HepG2 (cell line): Measurements from ENCODE around the gene SAMD4A. TPM values are rescaled to one million over a fixed set of nuclear protein-coding genes. Genes with fewer than 3 reads are reported as not detected.

ENCODE experiments used
- AGO2 ChIP-seq: fragments of 200-400 bp; formaldehyde crosslinking; optimal IDR thresholded peaks from 2 replicates; pipeline ENCODE3; 2017; ENCODE audit warnings: mild to moderate bottlenecking, low read depth, low read length, moderate library complexity
- AHR ChIP-seq: IDR thresholded peaks from 2 replicates; pipeline ENCODE4 v1.6.1; 2018; ENCODE audit warnings: missing genetic modification reagents, missing compliant biosample characterization
- ESRRA ChIP-seq: sonication (generic); formaldehyde crosslinking; IDR thresholded peaks from 2 replicates; pipeline ENCODE4 v1.5.1; 2020; ENCODE audit warnings: mild to moderate bottlenecking, low read depth, missing genetic modification reagents
- FOXP1 ChIP-seq, 2 experiments: fragments of 450-650 bp in 1 of 2; IDR thresholded peaks; 2 replicates each; pipeline ENCODE4 v1.6.1; 2017 to 2018; ENCODE audit warnings: antibody characterized with exemption in 1 of 2
- FOXP4 ChIP-seq: sonication (generic); formaldehyde crosslinking; IDR thresholded peaks from 2 replicates; pipeline ENCODE4 v1.4.0; 2020; ENCODE audit warnings: missing genetic modification reagents
- HOXA9 ChIP-seq: sonication (generic); formaldehyde crosslinking; IDR thresholded peaks from 2 replicates; pipeline ENCODE4 v1.8.1; 2022; ENCODE audit warnings: missing genetic modification reagents, mild to moderate bottlenecking, moderate library complexity, borderline replicate concordance
- JUN ChIP-seq: sonication (generic); formaldehyde crosslinking; IDR thresholded peaks from 2 replicates; pipeline ENCODE4 v1.4.0; 2020; ENCODE audit warnings: mild to moderate bottlenecking, missing genetic modification reagents
- MAFK ChIP-seq, 2 experiments: IDR thresholded peaks in 1 of 2; conservative IDR thresholded peaks in 1 of 2; 2 replicates each; pipeline ENCODE4 v1.6.1; 2011; ENCODE audit warnings: improper control_type of control experiment in 2 of 2, low read length in 2 of 2
- MBNL3 ChIP-seq: fragments of 250-450 bp; sonication (Bioruptor Pico); conservative IDR thresholded peaks from 2 replicates; pipeline ENCODE4 v1.8.0; 2022; ENCODE audit warnings: mild to moderate bottlenecking, inconsistent platforms
- MIXL1 ChIP-seq: IDR thresholded peaks from 2 replicates; pipeline ENCODE4 v1.6.1; 2016
- NFAT5 ChIP-seq: sonication (generic); formaldehyde crosslinking; IDR thresholded peaks from 2 replicates; pipeline ENCODE4 v1.4.0; 2020; ENCODE audit warnings: missing genetic modification reagents
- NFATC3 ChIP-seq: sonication (generic); formaldehyde crosslinking; IDR thresholded peaks from 2 replicates; pipeline ENCODE4 v1.5.1; 2020; ENCODE audit warnings: mild to moderate bottlenecking, missing genetic modification reagents
- NR3C1 ChIP-seq: sonication (generic); formaldehyde crosslinking; IDR thresholded peaks from 2 replicates; pipeline ENCODE4 v1.4.0; 2020; ENCODE audit warnings: missing genetic modification reagents
- POLR2G ChIP-seq: fragments of 200-400 bp; formaldehyde crosslinking; IDR thresholded peaks from 2 replicates; pipeline ENCODE4 v1.6.1; 2018; ENCODE audit warnings: mild to moderate bottlenecking, low read depth, low read length, moderate library complexity
- RBM22 ChIP-seq: fragments of 200-400 bp; formaldehyde crosslinking; optimal IDR thresholded peaks from 2 replicates; pipeline ENCODE3; 2017; ENCODE audit warnings: mild to moderate bottlenecking, low read length, moderate library complexity
- SPEN ChIP-seq: sonication (generic); formaldehyde crosslinking; IDR thresholded peaks from 2 replicates; pipeline ENCODE4 v1.5.1; 2020; ENCODE audit warnings: low read depth, mild to moderate bottlenecking, missing genetic modification reagents
- SSRP1 ChIP-seq: IDR thresholded peaks from 2 replicates; pipeline ENCODE4 v1.6.1; 2016; ENCODE audit warnings: control low read depth
- YEATS4 ChIP-seq: sonication (generic); formaldehyde crosslinking; IDR thresholded peaks from 2 replicates; pipeline ENCODE4 v1.4.0; 2020; ENCODE audit warnings: missing genetic modification reagents, borderline replicate concordance
- ZNF205 ChIP-seq: IDR thresholded peaks from 2 replicates; pipeline ENCODE4 v1.6.1; 2018; ENCODE audit warnings: missing biosample characterization, missing genetic modification reagents
- ZNF740 ChIP-seq: sonication (generic); formaldehyde crosslinking; IDR thresholded peaks from 2 replicates; pipeline ENCODE4 v1.4.0; 2020; ENCODE audit warnings: missing genetic modification reagents
- polyA plus RNA-seq, 8 experiments: library from polyadenylated mRNA; depleted of rRNA in 3 of 8; stranded (reverse) in 7 of 8; unstranded in 1 of 8; fragments of >200 nt; fragmentation: Illumina TruSeq in 4 of 8; extraction: Trizol in 4 of 8; gene quantifications; 2 replicates each; pipeline versions ENCODE4 v1.2.1 to v1.2.3, GENCODE V29; 2011 to 2016; ENCODE audit warnings: low read depth in 4 of 8, missing spikeins in 1 of 8, mixed read lengths in 1 of 8; ENCODE audit not compliant: insufficient read depth in 1 of 8
- total RNA-seq, 5 experiments: library from RNA; depleted of rRNA; stranded (reverse); fragments of >200 nt; fragmentation: Illumina TruSeq; extraction: Trizol; gene quantifications; 2 replicates each; pipeline ENCODE4 v1.2.3, GENCODE V29; 2016; ENCODE audit warnings: low read depth in 1 of 5
- TF ChIP-seq, protein P1 (sequence below), 2 experiments: fragments of 450-650 bp in 1 of 2; sonication (generic) in 1 of 2; formaldehyde crosslinking; IDR thresholded peaks; 2 replicates each; pipeline versions ENCODE4 v1.5.0 to v1.8.0; 2020 to 2022; ENCODE audit warnings: mild to moderate bottlenecking in 1 of 2, missing genetic modification reagents in 1 of 2
- TF ChIP-seq, protein P2 (sequence below): sonication (generic); formaldehyde crosslinking; IDR thresholded peaks from 2 replicates; pipeline ENCODE4 v1.4.0; 2020; ENCODE audit warnings: mild to moderate bottlenecking, low read depth, missing genetic modification reagents

SAMD4A gene
- total and polyA plus RNA-seq, 2 of the 13 experiments (the other 11 are each of a cell fraction or from before 2014, with no cell fraction given) = 11.8 to 13.0 TPM

DNA sequence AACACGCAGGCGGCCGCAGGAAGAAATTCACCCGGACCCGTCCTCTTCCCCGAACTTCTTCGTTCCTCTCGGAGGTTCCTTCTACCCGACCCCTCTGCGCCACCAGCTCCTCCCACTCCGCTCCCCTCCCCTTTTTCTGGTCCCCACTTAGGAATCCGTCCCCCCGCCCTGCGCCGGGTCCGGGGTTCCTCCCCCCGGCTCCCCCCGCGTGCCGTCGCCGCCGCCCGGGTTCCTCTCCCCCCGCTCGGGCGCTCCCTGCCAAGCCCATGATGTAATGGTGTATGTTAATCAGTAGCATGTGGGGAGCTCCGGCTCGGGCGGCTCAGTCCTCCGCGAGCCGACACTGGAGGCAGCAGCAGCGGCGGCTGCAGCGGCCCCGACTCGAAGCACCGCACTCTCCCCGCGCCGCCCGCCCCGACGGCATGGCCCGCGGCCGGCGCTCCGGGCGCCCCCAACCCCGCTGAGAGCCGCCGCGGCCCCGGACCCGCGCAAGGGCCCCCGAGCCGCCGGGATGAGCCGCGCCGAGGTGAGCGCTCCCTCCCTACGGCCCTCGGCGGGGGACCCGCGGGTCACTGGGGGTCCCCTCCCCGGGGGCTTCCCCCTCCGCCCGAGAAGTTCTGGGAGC is 1.0 kb upstream of the SAMD4A start (continued):
- TF ChIP-seq NFAT5 (CRISPR knock-in tag) = no peak
- TF ChIP-seq MBNL3 = no peak
- no peak for TF ChIP-seq AHR
- peak; percentile 58 for TF ChIP-seq POLR2G
- peak; percentile 70; the same call in 1 of the 2 replicates for TF ChIP-seq MIXL1 (CRISPR knock-in tag)
- TF ChIP-seq, protein P1, sequence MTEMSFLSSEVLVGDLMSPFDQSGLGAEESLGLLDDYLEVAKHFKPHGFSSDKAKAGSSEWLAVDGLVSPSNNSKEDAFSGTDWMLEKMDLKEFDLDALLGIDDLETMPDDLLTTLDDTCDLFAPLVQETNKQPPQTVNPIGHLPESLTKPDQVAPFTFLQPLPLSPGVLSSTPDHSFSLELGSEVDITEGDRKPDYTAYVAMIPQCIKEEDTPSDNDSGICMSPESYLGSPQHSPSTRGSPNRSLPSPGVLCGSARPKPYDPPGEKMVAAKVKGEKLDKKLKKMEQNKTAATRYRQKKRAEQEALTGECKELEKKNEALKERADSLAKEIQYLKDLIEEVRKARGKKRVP (CRISPR knock-in tag; IDR thresholded peaks at IDR 0.05) = peak in 1 of 2 experiments; percentile 92; a peak in 2 of 4 replicates
- no peak for TF ChIP-seq FOXP1 (IDR thresholded peaks at IDR 0.05)
- TF ChIP-seq FOXP1 (CRISPR knock-in tag; IDR thresholded peaks at IDR 0.05) = peak; percentile 38; the same call in 1 of the 2 replicates
- TF ChIP-seq SPEN (CRISPR knock-in tag) = no peak
- no peak; the same call in 1 of the 2 replicates for TF ChIP-seq YEATS4 (CRISPR knock-in tag)
- TF ChIP-seq NR3C1 (CRISPR knock-in tag) = no peak
- TF ChIP-seq NFATC3 (CRISPR knock-in tag) = no peak
- TF ChIP-seq ESRRA = 0 out of 2 replicates have a peak, but pooled peaks have one; percentile 1
- TF ChIP-seq JUN = peak; percentile 73
- no peak for TF ChIP-seq MAFK (conservative IDR thresholded peaks at IDR 0.05 in 1 of 2, IDR thresholded peaks at IDR 0.05 in 1 of 2; ENCODE audit: low read length in 2 of 2)
- no peak for TF ChIP-seq RBM22
- 0 out of 2 replicates have a peak, but pooled peaks have one; percentile 37 for TF ChIP-seq FOXP4 (CRISPR knock-in tag)
- no peak for TF ChIP-seq AGO2
- no peak for TF ChIP-seq ZNF205 (CRISPR knock-in tag)
- no peak for TF ChIP-seq ZNF740 (CRISPR knock-in tag)
- TF ChIP-seq, protein P2, sequence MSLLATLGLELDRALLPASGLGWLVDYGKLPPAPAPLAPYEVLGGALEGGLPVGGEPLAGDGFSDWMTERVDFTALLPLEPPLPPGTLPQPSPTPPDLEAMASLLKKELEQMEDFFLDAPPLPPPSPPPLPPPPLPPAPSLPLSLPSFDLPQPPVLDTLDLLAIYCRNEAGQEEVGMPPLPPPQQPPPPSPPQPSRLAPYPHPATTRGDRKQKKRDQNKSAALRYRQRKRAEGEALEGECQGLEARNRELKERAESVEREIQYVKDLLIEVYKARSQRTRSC = no peak
- TF ChIP-seq HOXA9 (CRISPR knock-in tag) = no peak
- no peak for TF ChIP-seq SSRP1 (CRISPR knock-in tag)
